HEK293 (cell line): ENCODE measurements around the gene TRPV2.

Experiments used
- CTCF ChIA-PET: fragments of 350-600 bp; formaldehyde crosslinking; extraction: SDS; loops from one replicate; lab custom pipeline; 2021; ENCODE audit warnings: antibody characterized with exemption; lab: Yijun Ruan, JAX
- POLR2A ChIA-PET: fragments of 300-600 bp; formaldehyde crosslinking; extraction: SDS; loops from one replicate; lab custom pipeline; 2020; ENCODE audit warnings: antibody characterized with exemption, inconsistent platforms; lab: Yijun Ruan, JAX
- H3K27ac ChIP-seq: fragments of 200-500 bp; sonication (Bioruptor generic); 2 replicates; pipeline ENCODE4 v1.5.1; 2014; ENCODE audit warnings: low read depth, low read length, control low read depth, inconsistent platforms; ENCODE audit errors: extremely low read depth
- H3K36me3 ChIP-seq, 2 experiments: fragments of 200-500 bp in 1 of 2; sonication (Bioruptor generic) in 1 of 2; 1 replicate in 1 of 2; 2 replicates in 1 of 2; pipeline ENCODE4 v1.5.1; 2014 to 2017; ENCODE audit warnings: inconsistent platforms in 2 of 2, low read length in 2 of 2; ENCODE audit not compliant: control insufficient read depth in 2 of 2, insufficient read depth in 1 of 2
- H3K4me1 ChIP-seq: fragments of 200-500 bp; sonication (Bioruptor generic); 2 replicates; pipeline ENCODE4 v1.5.1; 2014; ENCODE audit warnings: mild to moderate bottlenecking, low read length, inconsistent platforms; ENCODE audit not compliant: control insufficient read depth, insufficient read depth
- H3K4me3 ChIP-seq: 2 replicates; pipeline ENCODE4 v1.5.1; 2011; ENCODE audit warnings: low read depth, mild to moderate bottlenecking, control low read depth, low read length, moderate library complexity
- H3K9me3 ChIP-seq: fragments of 200-500 bp; sonication (Bioruptor generic); 2 replicates; pipeline ENCODE4 v1.5.1; 2014; ENCODE audit warnings: low read depth, low read length, inconsistent platforms; ENCODE audit not compliant: control insufficient read depth, insufficient read depth
- AEBP2 ChIP-seq: fragments of 450-650 bp; formaldehyde crosslinking; IDR thresholded peaks from 2 replicates; pipeline ENCODE4 v1.5.1; 2016; ENCODE audit warnings: missing biosample characterization, missing genetic modification characterization, borderline replicate concordance
- BCL6B ChIP-seq: fragments of 450-650 bp; formaldehyde crosslinking; IDR thresholded peaks from 2 replicates; pipeline ENCODE4 v1.5.1; 2017; ENCODE audit warnings: missing biosample characterization, missing genetic modification characterization
- KLF10 ChIP-seq: fragments of 450-650 bp; IDR thresholded peaks from 2 replicates; pipeline ENCODE4 v1.5.1; 2018; ENCODE audit warnings: missing biosample characterization, mild to moderate bottlenecking, missing genetic modification characterization
- PRDM4 ChIP-seq: fragments of 450-650 bp; formaldehyde crosslinking; IDR thresholded peaks from 2 replicates; pipeline ENCODE4 v1.5.1; 2017; ENCODE audit warnings: missing biosample characterization, missing genetic modification characterization
- RBAK ChIP-seq: fragments of 450-650 bp; formaldehyde crosslinking; IDR thresholded peaks from 2 replicates; pipeline ENCODE4 v1.5.1; 2016; ENCODE audit warnings: missing biosample characterization, missing genetic modification characterization
- YY2 ChIP-seq: fragments of 450-650 bp; formaldehyde crosslinking; IDR thresholded peaks from 2 replicates; pipeline ENCODE4 v1.5.1; 2016; ENCODE audit warnings: missing biosample characterization, missing genetic modification characterization
- ZIC2 ChIP-seq: fragments of 450-650 bp; formaldehyde crosslinking; IDR thresholded peaks from 2 replicates; pipeline ENCODE4 v1.5.1; 2016; ENCODE audit warnings: missing biosample characterization, missing genetic modification characterization
- ZNF133 ChIP-seq: fragments of 450-650 bp; formaldehyde crosslinking; IDR thresholded peaks from 2 replicates; pipeline ENCODE4 v1.5.1; 2016; ENCODE audit warnings: missing biosample characterization, missing genetic modification characterization
- ZNF174 ChIP-seq: fragments of 450-650 bp; formaldehyde crosslinking; IDR thresholded peaks from 2 replicates; pipeline ENCODE4 v1.5.0; 2017; ENCODE audit warnings: missing biosample characterization, mild to moderate bottlenecking, missing genetic modification characterization
- ZNF2 ChIP-seq: fragments of 450-650 bp; formaldehyde crosslinking; IDR thresholded peaks from 2 replicates; pipeline ENCODE4 v1.5.1; 2016; ENCODE audit warnings: missing biosample characterization, missing genetic modification characterization
- ZNF23 ChIP-seq: fragments of 450-650 bp; formaldehyde crosslinking; IDR thresholded peaks from 2 replicates; pipeline ENCODE4 v1.5.1; 2016; ENCODE audit warnings: missing biosample characterization, missing genetic modification characterization, borderline replicate concordance
- ZNF398 ChIP-seq: fragments of 450-650 bp; formaldehyde crosslinking; IDR thresholded peaks from 2 replicates; pipeline ENCODE4 v1.5.1; 2017; ENCODE audit warnings: missing biosample characterization, missing genetic modification characterization
- ZNF48 ChIP-seq: fragments of 450-650 bp; formaldehyde crosslinking; IDR thresholded peaks from 2 replicates; pipeline ENCODE4 v1.5.1; 2016; ENCODE audit warnings: missing biosample characterization, missing genetic modification characterization
- ZNF600 ChIP-seq: fragments of 450-650 bp; formaldehyde crosslinking; IDR thresholded peaks from 2 replicates; pipeline ENCODE4 v1.5.1; 2016; ENCODE audit warnings: missing biosample characterization, missing genetic modification characterization
- ZNF660 ChIP-seq: fragments of 450-650 bp; IDR thresholded peaks from 2 replicates; pipeline ENCODE4 v1.5.1; 2018; ENCODE audit warnings: missing biosample characterization, mild to moderate bottlenecking, missing genetic modification characterization
- ZNF704 ChIP-seq: fragments of 450-650 bp; formaldehyde crosslinking; IDR thresholded peaks from 2 replicates; pipeline ENCODE4 v1.5.1; 2016; ENCODE audit warnings: missing biosample characterization, missing genetic modification characterization

The TRPV2 gene

GRCh38 chr17:16471295-16471694 lies 55.9 kb downstream of the TRPV2 start (continued):
- TF ChIP-seq ZNF660 (tag by site-specific recombination) (no peak), KLF10 (no peak), ZNF600 (tag by site-specific recombination) (no peak), ZNF398 (tag by site-specific recombination) (no peak), ZNF174 (no peak)

GRCh38 chr17:16472539-16472938 lies 57.2 kb downstream of the TRPV2 start:
- Histone ChIP-seq H3K4me3 (no peak overlapping the region), H3K27ac (no peak overlapping the region), H3K36me3 (no peaks in the 10 kb centered on the region), H3K9me3 (no peaks in the 10 kb centered on the region), H3K4me1 (no peaks in the 10 kb centered on the region)
- ChIA-PET POLR2A (no interaction called here), CTCF (interaction anchor here (3.8 to 4.2 kb wide), 2 partner anchors 19 to 49 kb away, joined by 15 to 22 read pairs; no protein-coding TSS in a partner anchor)
- TF ChIP-seq ZNF704 (tag by site-specific recombination): no peak
- TF ChIP-seq ZNF48: no peak
- no peak for TF ChIP-seq ZNF23 (tag by site-specific recombination)
- no peak for TF ChIP-seq ZNF2 (tag by site-specific recombination)
- no peak for TF ChIP-seq BCL6B (tag by site-specific recombination)
- no peak for TF ChIP-seq ZNF660 (tag by site-specific recombination)
- no peak for TF ChIP-seq PRDM4 (tag by site-specific recombination)
- no peak for TF ChIP-seq RBAK (tag by site-specific recombination)
- TF ChIP-seq YY2 (tag by site-specific recombination): no peak
- TF ChIP-seq ZNF133 (tag by site-specific recombination): no peak

- 0 out of 2 replicates have a peak, but pooled peaks have one; percentile 31 for TF ChIP-seq ZIC2 (tag by site-specific recombination)
- no peak for TF ChIP-seq AEBP2 (tag by site-specific recombination)
- CTCF ChIA-PET: interaction anchor here (3.8 kb wide), 1 partner anchor 48 kb away, joined by 15 read pairs; no protein-coding TSS in a partner anchor
- H3K9me3 ChIP-seq: no peaks in the 10 kb centered on the region
- no peaks in the 10 kb centered on the region for H3K4me1 ChIP-seq
- POLR2A ChIA-PET: no interaction called here
- no peak overlapping the region for H3K27ac ChIP-seq
- no peaks in the 10 kb centered on the region for H3K36me3 ChIP-seq
- no peak overlapping the region for H3K4me3 ChIP-seq
These were observed 58.0 kb downstream of the TRPV2 start for GRCh38 chr17:16473044-16474011.
